D721Med (cell line): ENCODE results near the gene LEPR.
A peak's percentile ranks its signal among the peaks of the same experiment; 100 is the strongest.

ENCODE experiments used
- DNase-seq: peaks from one replicate; pipeline ENCODE4 v3.0.0; 2011; ENCODE audit warnings: low spot score; ENCODE audit not compliant: insufficient read length
- FAIRE-seq: peaks from 2 replicates; lab custom pipeline; 2011; peaks lifted over from hg19 to GRCh38; lab: Jason Lieb, UNC
- TF ChIP-seq, protein P1 (sequence below): IDR thresholded peaks from 2 replicates; pipeline ENCODE4 v1.5.1; 2012; ENCODE audit warnings: mild to moderate bottlenecking, control low read depth; ENCODE audit not compliant: insufficient read depth; ENCODE audit errors: missing control alignments

LEPR gene

DNA sequence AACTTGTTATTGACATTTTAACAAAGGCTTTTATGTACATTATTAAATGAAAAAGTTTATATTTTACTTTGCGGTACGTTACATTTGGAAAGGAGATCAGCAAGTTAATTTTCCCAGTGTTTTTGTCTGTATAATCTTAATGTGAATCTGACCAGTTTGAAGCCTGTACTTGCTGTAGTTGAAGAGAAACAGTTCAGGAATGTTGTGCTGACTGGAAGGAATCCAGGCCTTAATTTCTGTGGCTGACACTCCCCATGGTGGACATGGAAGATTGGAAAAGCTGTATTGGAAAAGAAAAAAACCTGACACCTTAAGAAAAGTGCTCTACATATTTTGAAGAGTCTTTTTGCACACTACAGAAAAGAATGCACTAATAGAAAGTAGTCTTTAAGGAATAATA lies 15.5 kb downstream of the LEPR start:
- peak; percentile 35 for FAIRE-seq
- DNase-seq = no peak

DNA sequence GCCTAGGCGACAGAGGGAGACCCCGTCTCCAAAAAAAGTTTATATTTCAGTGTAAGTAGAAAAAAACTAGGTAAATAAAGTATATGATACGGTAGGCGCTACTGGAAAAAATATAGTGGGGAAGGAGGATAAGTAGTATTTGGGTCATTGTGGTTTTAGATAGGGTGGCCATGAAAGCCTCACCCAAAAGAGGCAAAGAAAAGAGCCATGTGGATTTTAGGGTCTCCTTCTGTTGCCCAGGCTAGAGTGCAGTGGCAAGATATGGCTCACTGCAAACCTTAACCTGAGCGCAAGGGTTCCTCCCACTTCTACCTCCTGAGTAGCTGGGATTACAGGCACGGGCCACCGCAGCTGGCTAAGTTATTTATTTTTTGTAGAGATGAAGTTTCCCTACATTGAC lies 17.1 kb downstream of the LEPR start:
- no peak for FAIRE-seq
- no peak for DNase-seq
- TF ChIP-seq, protein P1, sequence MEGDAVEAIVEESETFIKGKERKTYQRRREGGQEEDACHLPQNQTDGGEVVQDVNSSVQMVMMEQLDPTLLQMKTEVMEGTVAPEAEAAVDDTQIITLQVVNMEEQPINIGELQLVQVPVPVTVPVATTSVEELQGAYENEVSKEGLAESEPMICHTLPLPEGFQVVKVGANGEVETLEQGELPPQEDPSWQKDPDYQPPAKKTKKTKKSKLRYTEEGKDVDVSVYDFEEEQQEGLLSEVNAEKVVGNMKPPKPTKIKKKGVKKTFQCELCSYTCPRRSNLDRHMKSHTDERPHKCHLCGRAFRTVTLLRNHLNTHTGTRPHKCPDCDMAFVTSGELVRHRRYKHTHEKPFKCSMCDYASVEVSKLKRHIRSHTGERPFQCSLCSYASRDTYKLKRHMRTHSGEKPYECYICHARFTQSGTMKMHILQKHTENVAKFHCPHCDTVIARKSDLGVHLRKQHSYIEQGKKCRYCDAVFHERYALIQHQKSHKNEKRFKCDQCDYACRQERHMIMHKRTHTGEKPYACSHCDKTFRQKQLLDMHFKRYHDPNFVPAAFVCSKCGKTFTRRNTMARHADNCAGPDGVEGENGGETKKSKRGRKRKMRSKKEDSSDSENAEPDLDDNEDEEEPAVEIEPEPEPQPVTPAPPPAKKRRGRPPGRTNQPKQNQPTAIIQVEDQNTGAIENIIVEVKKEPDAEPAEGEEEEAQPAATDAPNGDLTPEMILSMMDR = no peak

More for the DNA sequence above, 15.5 kb downstream of the LEPR start:
- TF ChIP-seq, protein P1 = no peak

DNA sequence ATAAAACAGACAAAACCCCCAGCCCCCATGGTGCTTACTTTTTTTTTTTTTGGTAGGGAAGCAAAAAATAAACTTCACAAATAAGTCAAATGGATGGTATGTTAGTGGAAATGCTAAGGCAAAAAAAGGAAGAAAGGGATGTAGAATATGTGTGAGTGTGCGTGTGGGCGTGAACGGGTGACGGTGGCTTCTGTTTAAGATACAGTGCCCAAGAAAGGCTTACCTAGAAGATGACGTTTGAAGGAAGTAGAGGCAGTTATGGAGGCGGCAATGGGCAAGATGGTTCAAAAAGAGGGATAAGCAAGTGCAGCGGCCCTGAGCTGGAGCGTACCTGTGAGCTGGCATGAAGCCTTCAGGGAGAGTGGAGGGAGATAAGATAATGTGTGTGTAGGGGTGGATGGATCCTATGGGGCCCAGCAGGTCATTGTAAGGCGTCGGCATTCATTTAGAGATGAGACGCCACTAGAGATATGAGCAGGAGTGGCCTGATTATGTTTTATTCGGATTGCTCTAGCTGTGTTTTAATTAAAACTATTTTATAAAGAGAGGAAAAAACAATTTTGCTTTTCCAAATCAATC lies 19.9 kb downstream of the LEPR start:
- no peak for FAIRE-seq
- DNase-seq = no peak
- TF ChIP-seq, protein P1 = no peak

DNA sequence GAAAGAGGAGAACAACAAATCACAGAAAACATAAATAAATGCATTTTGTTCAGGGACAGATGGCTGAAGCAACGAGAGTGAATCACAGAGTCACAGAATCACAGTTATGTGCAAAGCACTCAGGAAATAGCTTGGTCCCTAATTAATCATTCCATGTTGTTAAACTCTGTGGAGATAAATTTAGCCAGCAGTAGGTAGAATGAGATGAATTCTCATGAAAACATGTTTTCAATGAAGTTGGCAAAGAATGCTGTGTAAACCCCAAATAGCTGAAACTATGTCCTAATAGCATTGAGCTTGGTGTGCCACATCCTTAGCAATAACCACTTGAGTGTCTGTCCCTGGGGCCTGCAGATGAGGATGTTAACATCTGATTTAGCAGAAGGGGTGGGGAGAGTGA lies 20.4 kb downstream of the LEPR start:
- TF ChIP-seq, protein P1 = no peak
- FAIRE-seq (no peak), DNase-seq (no peak)

DNA sequence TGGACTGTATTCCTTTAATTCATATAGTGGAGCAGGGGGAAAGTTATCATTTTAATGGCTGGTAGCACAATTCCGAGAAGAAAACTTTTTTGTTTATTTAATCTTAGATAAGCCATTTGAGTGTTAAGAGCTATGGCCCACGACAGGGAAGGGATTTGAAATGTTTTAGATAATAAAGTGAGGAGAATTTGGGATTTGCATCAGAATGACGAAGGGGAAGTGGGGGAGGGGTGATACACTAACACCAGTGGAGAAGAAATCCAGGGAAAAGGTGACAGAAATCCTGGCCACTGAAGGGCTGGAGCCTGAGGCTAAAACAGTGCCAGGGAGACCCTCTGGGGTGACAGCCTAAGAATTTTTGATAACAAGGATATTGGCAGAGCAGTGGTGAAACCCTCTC lies 21.0 kb downstream of the LEPR start:
- TF ChIP-seq, protein P1 = no peak
- no peak for FAIRE-seq
- DNase-seq = no peak

DNA sequence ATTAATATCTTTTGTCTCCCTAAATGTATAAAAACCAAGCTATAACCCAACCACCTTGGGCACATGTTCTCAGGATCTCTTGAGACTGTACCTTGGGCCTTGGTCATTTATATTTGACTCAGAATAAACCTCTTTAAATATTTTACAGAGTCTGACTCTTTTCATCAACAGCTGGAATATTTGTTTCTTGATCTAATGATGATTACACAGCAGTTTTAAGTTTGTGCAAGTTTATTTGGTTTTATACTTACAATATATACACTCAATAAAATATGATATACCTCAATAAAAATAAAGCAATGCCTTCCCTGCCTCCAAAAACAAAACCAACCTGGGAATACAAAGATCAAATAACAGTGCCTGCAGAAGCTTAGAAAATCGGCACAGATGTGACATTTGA lies 22.0 kb downstream of the LEPR start:
- TF ChIP-seq, protein P1 = no peak
- DNase-seq (no peak), FAIRE-seq (no peak)

DNA sequence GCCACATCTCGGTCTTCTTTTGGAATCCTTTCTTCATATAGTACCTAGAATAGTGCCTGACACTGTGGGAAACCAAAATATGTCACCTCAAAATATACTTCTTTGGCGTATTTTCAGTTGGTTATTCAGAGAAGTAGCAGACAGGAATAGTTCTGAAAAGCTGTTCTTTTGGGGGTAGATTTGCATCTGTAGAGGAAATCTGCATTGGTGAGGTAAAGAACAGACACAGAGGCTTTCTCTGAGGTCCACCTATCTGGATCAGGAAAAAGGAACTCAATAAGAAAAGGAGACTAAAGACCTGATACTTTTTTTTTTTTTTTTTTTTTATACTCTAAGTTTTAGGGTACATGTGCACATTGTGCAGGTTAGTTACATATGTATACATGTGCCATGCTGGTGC lies 23.2 kb downstream of the LEPR start:
- FAIRE-seq = no peak
- TF ChIP-seq, protein P1 = no peak
- DNase-seq = no peak
